ENCODE results near the gene USP21.
A peak's percentile ranks its signal among the peaks of the same experiment; 100 is the strongest.

Gene USP21

DNA sequence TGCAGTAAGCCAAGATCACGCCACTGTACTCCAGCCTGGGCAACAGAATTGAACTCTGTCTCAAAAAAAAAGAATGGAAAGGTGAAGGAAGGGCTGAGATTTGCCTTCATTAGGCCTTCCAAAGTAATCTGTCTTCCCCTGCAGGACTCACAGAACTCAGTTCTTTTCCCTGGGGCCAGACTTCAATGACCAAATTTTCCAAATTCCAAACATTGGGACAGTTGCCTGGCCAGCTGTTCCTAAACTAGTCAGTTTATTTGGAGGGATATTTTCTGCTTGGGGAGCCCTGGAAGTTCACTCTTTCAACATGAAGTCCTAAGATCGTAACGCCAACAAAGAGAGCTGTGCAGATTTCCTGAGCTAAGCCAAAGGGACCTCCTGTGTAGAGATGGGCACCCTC lies 21.4 kb upstream of the USP21 start:
- no peak for DNase-seq (ENCODE audit: low read depth)

DNA sequence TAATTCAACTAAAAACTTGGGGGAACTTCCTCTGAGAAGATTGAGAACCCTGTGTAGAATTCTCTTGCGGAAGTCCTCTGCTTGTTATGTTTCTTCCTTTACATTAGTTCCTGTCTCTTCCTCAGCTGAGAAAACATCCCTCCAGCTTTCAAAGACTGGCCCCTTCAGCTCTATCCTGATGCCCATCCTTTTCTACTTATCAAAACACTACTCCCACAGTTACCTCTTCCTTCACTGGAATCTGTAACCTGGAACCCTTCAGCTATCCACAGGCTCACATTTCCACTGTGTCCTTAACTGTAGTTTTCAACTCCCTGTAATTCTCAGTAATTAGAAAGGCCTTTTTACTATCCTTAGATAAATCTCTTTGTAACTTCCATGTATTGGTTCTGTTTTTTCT lies 20.9 kb upstream of the USP21 start:
- DNase-seq (ENCODE audit: low read depth): no peak

DNA sequence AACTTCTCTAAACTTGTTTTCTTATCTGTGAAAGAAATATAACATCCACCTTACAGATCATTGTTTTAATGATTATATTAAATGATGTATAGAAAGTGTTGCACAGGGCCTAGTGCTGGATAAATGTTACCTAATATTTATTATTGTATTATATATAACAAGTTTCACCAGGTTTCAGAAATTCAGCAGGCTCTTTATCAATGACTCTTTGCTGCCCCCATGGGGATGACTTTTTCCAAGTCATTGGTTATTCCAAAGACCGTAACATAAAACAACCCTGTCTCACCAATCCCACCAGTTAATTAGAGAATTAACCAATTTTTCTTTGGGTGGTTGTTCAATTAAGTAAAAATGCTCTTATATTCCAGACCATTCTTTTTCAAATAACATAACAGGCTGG lies 19.5 kb upstream of the USP21 start:
- peak; percentile 55 for DNase-seq (ENCODE audit: low read depth)

DNA sequence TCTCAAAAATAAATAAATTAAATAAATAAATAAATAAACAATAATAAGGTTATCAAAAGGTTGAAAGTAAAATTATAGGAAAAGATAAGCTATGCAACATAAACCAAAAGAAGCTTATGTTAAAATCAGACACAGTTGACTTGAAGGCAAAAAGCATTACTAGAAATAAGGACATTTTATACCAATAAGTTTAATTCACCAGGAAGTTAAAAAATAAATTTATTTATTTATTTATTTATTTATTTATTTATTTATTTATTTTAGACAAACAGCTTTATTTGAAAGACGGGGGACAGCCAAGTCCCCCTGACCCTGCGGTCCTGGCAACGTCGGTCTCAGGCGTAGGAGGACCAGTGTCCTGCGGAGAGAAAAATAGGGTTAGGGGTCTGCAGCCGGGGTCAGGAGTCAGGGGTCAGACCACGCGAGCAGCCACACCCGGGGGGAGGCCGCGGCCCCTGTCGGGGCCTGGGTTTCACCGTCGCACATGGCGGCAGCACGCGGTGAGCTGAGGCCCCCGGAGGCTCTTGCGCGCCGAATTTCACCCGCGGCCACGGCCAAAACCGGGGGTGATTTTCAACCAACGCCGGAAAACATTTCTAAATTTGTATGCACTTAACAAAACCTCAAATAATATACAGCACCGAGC lies 18.4 kb upstream of the USP21 start:
- no peak for DNase-seq (ENCODE audit: low read depth)

DNA sequence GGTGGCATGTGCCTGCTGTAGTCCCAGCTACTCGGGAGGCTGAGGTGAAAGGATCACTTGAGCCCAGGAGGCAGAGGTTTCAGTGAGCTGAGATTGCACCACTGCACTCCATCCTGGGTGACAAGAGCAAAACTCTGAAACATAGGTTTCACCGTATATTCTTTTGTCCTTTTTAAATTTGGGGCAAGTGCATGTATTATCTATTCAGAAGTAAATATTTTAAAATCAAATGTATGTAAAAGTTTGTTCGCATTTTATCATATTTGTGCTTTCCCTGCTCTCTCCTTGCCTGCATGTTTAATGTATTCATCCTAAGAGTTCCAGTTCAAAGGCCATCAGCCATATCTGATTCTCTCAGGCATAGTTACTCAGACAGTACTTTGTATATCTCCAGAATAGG lies 13.5 kb upstream of the USP21 start:
- DNase-seq (ENCODE audit: low read depth): no peak

DNA sequence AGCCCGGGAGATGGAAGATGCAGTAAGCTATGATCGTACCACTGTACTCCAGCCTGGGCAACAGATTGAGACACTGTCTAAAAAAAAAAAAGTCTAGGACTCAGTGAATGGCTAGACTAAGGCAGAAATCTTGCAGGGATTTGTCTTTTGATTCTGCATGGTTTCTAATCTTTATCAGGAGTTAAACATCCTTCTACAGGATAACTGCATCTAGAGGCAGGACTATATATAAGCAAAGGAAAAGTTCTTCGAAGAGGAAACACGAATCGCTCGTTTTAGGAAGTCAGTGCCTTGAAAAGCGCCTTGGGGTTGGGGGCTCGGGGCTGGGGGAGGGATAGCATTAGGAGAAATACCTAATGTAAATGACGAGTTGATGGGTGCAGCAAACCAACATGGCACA lies 6.1 kb upstream of the USP21 start:
- DNase-seq (ENCODE audit: low read depth): no peak

DNA sequence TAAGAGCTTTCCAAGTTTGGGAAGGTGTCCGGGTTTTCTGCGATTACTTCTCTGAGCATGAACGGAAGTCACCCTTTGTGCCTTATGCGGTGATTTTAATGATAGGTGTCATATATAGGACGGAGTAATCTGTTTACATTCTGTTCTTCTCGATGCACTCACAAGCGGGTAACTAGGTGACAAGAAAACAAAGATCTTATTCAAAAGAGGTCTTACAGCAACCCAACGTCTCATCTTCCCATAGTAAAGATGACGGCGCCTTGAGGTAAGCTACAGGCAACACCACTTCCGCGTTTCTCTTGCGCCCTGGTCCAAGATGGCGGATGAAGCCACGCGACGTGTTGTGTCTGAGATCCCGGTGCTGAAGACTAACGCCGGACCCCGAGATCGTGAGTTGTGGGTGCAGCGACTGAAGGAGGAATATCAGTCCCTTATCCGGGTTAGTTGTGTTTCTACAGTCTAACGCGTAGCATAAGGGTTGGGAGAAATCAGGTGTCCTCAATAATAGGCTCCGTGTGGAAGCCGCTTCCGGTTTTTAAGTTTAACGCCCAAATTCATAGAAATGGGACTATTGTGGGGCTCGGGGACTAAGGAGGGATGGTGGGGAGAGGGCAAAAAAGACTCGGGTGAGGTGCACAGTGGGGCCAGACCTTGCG lies 5.5 kb upstream of the USP21 start, which contains the start of gene UFC1:
UFC1 (plus strand) TSS at position 297 of the 656 bp plus-strand sequence; CDS start at position 317, 20 bp downstream.
- peak; percentile 96 for DNase-seq (ENCODE audit: low read depth)

DNA sequence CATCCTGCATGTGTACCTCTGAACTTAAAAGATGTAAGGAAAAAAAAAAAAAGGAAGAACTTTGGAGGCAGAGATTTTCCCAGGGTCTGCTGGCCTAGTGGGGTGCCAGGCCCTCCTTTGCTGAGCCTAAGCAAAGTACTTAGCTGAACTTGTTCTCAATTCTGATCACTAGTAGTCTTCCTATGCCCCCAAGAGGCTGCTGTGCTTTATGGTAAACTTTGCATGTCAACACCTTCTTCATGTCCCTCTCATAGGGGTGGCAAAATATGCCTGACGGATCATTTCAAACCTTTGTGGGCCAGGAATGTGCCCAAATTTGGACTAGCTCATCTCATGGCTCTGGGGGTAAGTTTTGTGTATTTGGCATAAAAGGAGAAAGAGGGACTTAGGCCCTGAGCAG lies 1.4 kb upstream of the USP21 start:
- no peak for DNase-seq (ENCODE audit: low read depth)

DNA sequence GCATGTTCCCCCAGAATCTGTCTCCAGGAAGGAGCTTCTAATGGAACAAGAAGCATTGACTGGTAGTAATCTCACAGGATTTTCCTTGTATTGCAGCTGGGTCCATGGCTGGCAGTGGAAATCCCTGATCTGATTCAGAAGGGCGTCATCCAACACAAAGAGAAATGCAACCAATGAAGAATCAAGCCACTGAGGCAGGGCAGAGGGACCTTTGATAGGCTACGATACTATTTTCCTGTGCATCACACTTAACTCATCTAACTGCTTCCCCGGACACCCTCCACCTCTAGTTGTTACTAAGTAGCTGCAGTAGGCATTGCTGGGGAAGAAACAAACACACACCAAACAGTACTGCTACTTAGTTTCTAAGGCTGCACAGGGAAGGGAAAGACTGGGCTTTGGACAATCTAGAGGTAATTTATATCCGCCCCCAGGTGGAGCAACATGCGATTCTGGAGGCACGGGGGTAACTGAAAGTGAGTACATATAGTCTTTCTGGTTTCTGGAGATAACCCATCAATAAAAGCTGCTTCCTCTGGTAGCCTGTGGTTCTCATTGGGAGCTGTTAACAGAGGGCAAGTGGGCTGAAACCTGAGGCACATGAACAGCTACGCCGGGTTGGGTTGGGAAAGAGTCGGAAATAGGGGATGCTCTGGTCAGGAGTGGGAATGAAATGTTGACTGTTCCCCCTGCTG lies 837 bp upstream of the USP21 start:
- no peak for DNase-seq (ENCODE audit: low read depth)

DNA sequence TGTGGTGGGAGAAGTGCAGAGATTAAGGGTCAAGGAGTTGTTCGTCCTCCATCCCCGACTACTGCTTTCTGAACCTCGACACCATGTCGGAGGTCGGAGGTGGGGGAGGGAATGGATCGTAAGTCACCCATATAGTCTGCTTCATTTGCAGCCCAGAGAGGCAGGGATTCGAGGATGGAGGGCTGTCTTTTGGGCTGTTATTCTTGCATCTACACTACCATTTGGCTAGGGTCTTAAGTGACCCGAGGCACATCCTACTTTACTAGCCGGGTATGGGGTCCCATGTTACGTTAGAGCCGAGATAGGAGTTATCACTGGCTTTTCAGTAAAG lies 578 bp downstream of the USP21 start:
- DNase-seq (ENCODE audit: low read depth): no peak

DNA sequence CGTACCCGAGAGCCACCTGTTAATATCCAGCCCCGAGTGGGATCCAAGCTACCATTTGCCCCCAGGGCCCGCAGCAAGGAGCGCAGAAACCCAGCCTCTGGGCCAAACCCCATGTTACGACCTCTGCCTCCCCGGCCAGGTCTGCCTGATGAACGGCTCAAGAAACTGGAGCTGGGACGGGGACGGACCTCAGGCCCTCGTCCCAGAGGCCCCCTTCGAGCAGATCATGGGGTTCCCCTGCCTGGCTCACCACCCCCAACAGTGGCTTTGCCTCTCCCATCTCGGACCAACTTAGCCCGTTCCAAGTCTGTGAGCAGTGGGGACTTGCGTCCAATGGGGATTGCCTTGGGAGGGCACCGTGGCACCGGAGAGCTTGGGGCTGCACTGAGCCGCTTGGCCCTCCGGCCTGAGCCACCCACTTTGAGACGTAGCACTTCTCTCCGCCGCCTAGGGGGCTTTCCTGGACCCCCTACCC lies 1.4 kb downstream of the USP21 start:
- DNase-seq (ENCODE audit: low read depth): no peak

DNA sequence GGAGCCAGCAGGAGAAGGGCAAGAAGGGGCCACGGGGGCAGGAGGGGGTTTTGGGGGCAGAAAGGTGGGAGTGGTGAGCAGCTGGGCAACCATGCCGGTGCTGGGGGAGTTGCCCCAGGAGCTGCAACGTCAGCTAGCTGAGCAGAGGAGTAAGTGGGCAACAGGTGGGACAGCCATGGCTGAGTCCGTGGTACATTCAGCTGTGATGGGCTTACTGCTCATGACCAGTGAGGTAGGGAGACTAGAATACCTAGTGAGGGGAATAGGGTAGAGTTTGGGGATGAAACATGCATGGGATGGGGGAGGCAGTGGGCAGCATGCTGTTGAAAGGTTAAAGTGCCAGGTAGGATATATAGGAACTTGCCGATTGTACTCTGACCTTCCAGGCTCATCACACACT lies 2.4 kb downstream of the USP21 start:
- DNase-seq (ENCODE audit: low read depth): no peak

DNA sequence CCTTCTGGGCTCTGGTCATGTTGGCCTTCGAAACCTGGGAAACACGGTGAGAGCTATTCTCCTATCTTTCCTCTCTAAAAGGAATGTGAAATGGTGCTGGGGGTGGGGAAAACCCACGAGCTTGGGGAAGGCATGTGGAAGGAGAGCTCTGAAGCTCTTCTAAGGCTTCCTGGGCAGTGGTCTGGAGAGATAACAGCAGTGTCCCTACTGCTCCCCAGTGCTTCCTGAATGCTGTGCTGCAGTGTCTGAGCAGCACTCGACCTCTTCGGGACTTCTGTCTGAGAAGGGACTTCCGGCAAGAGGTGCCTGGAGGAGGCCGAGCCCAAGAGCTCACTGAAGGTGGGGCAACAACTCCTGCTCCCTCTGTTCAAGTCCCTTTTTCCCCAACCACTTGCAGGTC lies 2.8 kb downstream of the USP21 start:
- no peak for DNase-seq (ENCODE audit: low read depth)

DNA sequence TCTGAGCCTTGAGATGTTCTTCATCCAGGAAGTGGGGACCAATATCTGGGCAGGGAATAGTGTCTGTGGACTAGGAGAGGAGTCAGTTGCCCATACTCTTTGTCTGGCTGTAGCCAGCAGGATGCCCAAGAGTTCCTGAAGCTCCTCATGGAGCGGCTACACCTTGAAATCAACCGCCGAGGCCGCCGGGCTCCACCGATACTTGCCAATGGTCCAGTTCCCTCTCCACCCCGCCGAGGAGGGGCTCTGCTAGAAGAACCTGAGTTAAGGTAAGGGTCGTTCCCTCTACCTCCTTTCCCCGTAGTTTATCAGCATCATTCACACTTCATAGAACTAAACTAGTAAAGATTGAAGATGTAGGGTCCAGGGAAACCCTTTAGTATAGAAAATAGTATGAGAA lies 3.5 kb downstream of the USP21 start:
- DNase-seq (ENCODE audit: low read depth): no peak

DNA sequence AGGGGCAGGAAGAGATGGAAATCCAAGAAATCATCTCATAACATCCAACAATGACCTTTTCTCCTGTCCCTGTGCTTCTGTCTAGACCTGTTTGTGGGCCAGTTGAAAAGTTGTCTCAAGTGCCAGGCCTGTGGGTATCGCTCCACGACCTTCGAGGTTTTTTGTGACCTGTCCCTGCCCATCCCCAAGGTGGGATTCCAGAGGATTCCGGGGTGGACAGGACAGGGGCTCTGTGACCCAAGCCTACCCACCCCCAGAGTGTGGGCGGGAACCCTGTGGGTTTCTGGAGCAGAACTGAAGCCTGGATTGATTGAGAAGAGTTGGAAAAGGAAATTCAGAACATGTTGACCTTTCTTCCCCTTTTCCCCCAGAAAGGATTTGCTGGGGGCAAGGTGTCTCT lies 4.5 kb downstream of the USP21 start:
- no peak for DNase-seq (ENCODE audit: low read depth)

DNA sequence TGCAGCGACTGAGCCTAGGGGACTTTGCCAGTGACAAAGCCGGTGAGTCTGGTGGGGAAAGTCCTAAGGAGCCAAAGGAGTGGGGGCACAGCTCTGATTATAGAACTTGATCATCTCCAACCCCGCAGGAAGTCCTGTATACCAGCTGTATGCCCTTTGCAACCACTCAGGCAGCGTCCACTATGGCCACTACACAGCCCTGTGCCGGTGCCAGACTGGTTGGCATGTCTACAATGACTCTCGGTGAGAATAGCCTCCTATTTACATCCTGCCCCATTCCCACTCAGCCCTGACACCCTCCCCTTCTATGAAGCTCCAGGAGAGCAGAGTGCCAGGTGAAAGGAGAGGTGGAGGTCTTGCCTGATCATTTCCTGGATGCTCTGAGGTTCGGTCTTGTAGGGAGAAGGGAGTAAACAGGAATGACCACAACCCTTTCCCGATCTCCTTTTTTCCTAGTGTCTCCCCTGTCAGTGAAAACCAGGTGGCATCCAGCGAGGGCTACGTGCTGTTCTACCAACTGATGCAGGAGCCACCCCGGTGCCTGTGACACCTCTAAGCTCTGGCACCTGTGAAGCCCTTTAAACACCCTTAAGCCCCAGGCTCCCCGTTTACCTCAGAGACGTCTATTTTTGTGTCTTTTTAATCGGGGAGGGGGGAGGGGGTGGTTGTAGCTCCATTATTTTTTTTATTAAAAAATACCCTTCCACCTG lies 5.8 kb downstream of the USP21 start:
- no peak for DNase-seq (ENCODE audit: low read depth)

DNA sequence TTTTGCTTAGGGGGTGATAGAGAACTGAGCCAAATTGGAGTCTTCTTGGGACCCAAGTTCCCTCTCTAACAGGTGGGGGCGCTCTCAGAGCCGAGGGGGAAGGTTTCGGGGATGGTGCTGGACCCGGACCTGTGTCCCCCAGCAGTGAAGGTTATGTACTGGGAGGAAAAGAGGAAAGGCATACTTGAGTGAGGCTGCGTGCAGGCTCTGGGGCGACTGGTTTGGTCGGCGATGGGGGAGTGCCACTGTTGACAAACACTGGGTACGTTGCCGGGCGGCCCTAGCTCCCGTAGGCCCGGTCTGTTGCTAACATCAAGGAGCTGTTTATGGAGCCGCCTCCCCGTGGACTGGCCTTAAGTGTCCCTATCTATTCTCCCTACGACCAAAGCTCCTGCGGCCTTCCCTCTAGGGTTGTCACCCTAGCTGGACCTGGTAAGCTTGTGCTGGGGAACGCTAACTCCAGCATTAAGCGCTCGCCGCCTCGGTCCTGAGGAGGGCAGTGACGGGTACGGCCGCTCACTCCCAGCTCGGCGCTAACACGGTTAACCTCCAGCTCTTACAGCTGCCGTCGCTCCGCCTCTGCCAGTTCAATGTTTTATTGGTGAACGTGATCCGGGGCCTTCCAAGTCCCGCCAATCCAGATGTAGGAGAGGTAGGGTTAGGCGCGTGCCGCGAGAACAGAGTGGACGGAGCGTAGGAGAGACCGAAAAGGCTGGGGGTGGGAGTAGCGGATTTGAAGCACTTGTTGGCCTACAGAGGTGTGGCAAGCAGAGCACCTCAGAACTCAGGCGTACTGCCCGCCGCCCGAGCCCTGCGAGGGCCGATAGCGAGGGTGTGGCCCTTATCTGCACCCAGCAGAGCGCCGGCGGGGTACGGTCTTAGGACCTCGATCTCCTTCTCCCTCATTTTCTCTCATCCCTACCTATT lies 6.7 kb downstream of the USP21 start, which contains the start of gene PPOX:
PPOX (plus strand) TSS at position 685 of the 927 bp plus-strand sequence. CDS start 422 bp downstream, outside the sequence.
- DNase-seq (ENCODE audit: low read depth): peak; percentile 100

DNA sequence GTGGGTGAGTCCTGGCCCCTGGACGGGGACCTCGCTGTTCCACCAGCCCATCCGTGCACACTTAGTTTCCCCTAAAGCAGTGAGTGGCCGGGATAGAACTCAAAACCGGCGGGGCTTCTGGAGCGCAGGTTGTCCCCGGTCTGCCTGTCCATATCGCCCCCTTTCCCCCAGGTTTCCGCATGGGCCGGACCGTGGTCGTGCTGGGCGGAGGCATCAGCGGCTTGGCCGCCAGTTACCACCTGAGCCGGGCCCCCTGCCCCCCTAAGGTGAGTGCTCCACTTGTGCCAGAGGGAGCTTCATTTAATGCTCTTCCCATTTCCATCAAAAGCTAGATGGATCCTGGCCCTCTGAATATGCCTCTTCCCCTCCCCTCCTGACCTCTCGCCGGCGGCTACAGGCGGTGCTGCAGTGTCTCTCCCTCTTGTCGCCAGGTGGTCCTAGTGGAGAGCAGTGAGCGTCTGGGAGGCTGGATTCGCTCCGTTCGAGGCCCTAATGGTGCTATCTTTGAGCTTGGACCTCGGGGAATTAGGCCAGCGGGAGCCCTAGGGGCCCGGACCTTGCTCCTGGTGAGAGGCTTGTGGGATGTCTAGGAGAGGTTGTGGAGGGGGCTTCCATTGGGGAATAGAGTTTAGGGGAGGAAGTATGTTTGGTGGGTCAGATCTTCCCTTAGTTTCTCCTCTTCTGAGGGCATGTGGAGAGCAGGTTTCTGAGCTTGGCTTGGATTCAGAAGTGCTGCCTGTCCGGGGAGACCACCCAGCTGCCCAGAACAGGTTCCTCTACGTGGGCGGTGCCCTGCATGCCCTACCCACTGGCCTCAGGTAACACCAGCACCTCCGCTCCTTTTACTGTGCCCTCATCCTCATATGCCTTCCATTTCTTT lies 7.6 kb downstream of the USP21 start:
- no peak for DNase-seq (ENCODE audit: low read depth)

DNA sequence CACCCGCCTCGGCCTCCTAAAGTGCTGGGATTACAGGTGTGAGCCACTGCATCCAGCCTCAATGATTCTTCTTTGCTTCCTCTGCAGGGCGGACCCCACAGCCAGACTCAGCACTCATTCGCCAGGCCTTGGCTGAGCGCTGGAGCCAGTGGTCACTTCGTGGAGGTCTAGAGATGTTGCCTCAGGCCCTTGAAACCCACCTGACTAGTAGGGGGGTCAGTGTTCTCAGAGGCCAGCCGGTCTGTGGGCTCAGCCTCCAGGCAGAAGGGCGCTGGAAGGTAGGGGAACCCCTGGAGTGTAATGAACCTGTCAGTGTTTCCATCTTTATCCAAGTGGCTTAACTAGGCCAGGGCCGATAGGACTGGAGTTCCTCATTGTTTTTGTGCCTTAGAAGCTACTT lies 9.6 kb downstream of the USP21 start:
- DNase-seq (ENCODE audit: low read depth): no peak

DNA sequence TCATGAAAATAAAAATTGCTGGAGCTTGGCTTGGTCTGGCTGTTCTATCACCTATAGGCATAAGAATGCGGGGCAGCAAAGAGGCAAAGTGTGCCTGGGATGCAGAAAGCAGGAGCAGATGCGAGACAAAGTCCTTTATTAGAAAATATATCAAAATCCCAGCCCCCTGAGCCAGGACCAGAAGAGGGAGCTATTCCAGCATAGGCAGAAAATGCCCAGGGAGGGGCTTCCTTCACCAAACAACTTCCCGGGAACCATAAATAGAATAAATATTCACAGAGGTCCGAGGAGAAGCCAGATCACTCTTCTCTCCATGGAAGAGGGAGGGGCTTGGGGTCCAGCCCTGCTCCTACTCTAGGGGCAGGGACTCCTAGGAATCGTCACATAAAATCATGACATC lies 11.9 kb downstream of the USP21 start:
- no peak for DNase-seq (ENCODE audit: low read depth)

DNA sequence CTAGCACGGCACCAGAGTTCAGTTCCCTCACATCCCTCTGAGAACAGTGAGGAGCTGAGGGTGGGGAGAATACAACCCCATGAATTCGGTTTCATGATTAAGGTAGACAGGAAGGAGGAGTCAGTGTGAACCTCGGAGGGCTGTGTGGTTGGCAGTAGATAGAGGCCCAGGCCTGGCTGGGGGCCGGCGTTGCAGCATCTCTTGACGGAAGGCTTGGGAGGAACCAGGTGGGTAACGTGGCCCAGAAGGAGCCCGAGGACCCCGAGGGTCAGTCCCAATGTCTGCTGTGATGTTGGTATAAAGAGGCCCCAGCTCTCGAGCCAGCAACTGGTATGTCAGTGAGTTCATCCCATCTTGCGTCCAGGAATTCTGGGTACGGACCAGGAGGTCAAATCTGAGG lies 12.4 kb downstream of the USP21 start:
- DNase-seq (ENCODE audit: low read depth): no peak
